ENCODE results near the gene ADAM33.

- TF ChIP-seq CTCF (IDR thresholded peaks at IDR 0.05) (no peak), EP300 (IDR thresholded peaks at IDR 0.05) (no peak)
These were observed 25.1 kb upstream of the ADAM33 start for GRCh38 chr20:3706774-3707507.

Measured in upper lobe of left lung (tissue), 4 donors.